Dedifferentiated amniotic fluid mesenchymal stem cell (primary cell): Measurements from ENCODE around the gene CEP68.

ENCODE experiments used
- DNase-seq: peaks from one replicate; pipeline ENCODE4 v3.0.0-alpha.2; 2016; ENCODE audit errors: extremely low spot score

CEP68 gene

GRCh38 chr2:65057054-65057375 lies 799 bp downstream of the CEP68 start:
- no peak for DNase-seq

DNA sequence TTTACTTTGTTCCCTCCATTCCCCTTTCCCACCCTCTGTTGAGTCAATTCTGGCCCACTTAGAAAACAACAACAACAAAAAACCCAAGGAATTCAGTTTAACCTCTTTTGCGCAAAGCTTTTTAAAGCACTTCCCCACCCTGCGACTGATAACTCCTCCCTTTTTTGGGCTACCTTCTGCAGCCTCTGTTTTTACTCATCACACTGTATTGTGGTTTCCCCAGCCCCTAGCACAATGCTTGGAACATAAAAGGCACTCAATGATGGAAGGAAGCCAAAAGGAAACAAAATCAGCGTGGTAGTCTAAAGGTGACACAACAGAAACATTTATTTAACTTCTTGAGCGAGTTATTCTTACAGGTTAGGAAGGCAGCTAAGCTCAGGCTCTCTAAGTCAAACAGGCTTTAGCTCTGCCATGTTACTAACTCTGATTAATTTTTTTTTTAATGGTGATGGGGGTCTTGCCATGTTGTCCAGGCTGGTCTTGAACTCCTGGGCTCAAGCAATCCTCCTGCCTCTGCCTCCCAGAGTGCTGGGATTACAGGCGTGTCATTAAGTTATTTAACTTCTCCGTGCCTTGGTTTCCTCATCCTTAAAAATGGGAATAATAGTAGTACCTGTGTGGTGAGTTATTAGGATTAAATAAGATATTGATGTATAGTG lies 1.3 kb downstream of the CEP68 start:
- DNase-seq, result no peak

GRCh38 chr2:65059071-65059470 lies 2.9 kb downstream of the CEP68 start:
- DNase-seq, result no peak

DNA sequence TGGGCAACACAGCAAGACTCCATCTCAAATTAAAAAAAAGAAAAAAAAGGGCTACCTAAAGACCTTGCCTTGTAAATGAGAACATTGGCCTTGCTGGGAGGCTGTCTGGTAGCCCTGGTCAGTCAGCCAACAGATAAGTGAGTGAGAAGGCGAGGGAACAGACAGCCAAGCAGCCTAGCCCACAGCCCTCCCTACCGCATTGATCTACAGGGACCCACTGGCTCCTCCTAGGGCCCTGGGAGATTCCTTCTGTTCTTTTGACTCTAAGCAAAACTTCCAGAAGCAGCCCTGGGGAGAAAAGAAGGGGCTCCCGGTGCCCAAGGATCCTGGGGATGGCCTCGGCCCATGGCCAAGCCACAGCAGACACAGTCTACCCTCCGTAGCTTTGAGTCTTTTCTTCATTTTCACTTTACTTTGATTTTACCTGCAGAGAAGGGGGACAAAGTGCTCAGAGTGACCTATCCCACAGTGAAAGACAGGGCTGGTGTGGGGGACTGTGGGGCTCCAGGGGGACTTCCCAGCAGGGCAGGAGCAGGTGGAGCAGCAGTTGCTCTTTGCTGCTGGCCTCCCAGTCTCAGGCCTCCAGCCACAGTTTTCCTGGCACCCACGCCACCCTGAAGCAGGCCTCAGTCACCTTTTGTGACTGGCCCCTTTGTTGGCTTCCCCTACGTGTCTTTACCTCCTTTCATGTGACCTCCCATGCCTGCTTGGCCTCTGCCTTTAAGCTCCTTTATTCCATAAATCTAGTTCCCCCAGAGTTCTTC lies 5.1 kb downstream of the CEP68 start:
- no peak for DNase-seq

DNA sequence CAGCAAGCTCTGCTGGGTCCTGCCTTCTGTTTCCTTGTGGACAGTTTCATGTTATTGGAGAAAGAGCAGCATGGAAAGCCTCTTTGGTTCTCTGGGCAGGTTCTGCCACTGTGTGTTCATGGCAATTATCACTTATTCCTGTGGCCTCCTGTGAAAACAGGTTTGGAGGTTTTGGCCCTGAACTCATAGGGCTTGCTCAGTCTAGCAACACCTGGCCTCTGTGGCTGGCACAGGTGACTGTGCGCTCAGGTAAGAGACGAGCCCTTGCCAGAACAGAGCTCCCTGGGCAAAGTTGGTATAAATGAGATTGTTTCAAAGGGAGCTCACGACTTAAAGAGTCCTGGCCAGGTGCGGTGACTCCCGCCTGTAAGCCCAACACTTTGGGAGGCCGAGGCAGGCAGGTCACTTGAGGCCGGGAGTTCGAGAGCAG lies 5.7 kb downstream of the CEP68 start:
- no peak for DNase-seq

DNA sequence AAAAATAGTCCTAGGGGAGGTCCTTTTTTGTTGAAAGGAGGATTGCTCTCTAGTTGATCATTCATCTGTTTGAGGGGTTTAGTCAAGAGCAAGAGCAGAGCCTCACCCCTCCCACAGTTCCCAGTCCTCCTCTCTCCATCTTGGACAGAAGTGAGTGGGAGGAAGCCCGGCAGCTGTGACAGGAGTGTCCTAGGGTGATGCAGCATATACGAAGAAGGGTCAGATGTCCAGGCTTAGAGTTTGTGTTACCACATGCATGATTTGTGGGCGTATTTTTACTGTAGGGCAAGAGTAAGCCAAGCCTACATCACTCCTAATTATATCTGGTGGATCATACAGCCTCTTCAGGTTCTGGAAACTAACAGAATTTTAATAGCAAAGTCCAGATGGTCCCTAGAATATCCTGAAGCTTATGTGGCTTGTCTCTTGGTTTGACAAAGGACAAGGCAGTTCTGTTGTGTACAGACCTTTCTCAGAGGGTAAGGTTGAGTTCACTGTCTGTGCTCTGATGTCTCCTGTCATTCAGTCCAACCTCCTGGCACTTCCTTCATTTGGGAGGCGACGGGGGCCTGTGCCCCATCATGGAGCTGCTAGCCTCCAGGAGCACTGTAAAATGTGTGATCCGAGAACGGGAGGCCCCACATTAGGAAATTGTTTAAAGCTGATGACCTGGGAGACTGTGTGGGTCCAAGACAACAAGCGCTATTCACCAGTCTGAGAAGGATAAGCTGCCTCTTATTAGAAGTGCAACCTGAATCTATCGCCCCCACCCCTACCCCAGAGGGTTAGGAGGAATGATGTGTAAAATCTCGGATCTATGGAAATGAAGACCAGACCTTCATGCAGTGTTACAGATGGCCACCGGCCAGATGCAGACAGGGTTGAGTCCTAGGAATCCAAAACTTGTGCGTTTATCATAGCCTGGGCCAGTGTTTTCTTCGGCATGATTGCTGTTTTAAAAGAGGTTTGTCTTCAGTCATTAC lies 6.9 kb downstream of the CEP68 start:
- DNase-seq, result no peak

DNA sequence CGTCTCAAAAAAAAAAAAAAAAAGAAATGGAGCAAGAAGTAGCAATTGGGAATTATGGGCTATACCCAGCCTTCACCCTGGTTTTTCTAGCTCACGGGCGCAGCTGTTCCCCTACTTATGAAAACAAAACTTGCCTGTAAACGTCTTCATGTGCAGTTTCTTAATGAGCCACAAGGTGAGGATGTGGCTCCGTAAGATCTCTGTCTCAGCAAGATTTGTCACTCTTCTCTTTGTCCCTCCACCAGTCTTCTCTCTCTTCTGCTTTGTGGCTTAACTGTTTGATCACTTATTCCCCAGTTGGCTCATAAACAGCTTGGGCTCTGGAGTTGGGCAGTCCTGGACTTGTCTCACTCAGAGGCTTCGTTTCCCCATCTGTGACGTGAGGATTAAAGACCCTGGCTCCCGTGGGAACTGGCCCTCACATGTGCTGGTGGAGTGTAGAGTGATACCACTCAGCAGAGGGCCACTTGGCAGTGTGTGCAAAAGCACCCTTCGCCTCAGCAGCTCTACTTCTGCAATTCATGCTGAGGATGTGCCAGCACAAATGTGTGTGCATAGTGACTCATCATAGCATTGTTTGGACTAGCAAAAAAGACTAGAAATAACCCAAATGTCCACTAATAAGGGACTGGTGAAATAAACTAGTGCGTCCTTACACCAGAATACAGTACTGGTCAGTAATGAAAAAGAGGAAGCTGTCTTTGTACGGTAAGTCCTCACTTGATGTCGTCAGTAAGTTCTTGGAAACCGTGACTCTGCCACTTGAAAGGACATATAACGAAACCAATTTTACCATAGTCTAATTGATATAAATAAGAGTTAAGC lies 8.7 kb downstream of the CEP68 start:
- peak; percentile 68 for DNase-seq

DNA sequence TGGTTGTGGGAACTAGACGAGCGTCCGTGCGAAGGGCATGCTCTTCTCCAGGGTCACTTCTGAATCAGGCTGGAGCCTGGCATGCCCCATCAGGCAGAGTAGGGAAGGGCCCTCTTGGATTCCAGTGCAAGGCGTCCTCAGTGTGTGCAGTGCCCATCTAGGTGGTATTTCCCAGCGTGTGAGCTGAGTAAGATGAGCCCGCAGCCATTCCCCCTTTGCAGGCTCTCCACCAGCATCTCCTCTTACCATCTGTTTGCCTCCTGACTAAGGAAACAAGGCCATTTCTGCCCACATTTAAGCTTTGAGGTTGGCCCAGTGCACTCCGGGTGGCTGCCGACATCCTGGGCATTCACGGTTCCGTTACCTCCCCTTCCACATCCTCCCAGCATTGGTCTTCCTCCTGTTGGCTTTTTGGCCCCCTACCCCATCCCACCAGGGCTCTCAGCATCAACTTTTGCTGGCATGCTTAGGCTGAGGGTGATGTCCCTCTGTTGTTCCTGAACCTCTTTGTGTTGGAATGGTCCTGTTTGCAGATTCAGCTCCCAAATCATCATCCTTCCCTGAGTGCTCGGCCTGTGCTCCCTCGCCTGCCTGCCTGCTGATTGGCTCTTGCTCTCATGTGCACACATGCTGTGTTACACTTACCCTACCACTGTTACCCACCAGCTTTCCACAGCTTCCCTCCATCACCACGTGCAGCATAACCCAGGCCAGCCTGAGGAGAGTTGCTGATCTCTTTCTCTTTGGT lies 11.8 kb downstream of the CEP68 start:
- DNase-seq, result no peak

DNA sequence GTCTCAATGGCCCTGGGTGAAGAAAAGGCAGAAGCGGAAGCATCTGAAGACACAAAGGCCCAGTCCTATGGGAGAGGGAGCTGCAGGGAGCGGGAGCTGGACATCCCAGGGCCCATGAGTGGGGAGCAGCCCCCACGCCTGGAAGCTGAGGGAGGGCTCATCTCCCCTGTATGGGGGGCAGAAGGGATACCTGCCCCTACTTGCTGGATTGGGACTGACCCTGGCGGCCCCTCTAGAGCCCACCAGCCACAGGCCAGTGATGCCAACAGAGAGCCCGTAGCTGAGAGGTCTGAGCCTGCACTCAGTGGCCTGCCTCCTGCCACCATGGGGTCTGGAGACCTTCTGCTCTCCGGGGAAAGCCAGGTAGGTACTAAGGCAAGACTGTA lies 13.2 kb downstream of the CEP68 start:
- no peak for DNase-seq

DNA sequence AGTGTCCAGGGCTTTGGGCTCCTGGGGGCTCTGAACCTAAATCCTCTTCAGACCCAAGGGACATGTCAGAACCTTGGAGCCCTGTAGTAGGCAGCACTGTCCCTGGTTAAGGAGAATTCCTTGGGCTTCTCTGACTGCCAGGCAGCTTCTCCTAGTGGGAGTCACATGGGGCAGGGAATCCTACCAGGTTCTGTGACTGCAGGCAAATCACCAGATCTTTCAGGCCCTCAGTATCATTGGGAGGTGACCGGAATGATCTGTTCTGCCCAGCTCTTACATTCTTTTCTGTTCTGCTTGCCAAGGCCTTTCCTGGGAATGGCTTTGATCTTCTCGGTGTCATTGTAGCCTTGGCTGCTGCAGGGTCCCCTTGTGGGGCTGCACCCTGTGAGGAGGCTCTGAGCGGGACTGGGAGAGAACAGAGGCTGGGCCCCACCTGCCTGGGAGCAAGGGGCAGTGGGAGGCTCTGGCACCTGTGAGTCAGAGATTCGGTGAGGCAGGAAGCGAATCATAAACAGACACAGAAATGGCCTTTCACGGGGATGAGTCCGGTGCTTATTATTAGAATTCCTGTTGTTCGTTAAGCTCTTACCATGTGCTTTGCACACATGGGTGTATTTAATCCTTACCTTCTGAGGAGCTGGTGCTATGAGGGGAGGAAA lies 14.1 kb downstream of the CEP68 start:
- DNase-seq, result peak; percentile 47

GRCh38 chr2:65070856-65071255 lies 14.6 kb downstream of the CEP68 start:
- no peak for DNase-seq

- no peak for DNase-seq
Observed at GRCh38 chr2:65071499-65072180, 15.4 kb downstream of the CEP68 start.

DNA sequence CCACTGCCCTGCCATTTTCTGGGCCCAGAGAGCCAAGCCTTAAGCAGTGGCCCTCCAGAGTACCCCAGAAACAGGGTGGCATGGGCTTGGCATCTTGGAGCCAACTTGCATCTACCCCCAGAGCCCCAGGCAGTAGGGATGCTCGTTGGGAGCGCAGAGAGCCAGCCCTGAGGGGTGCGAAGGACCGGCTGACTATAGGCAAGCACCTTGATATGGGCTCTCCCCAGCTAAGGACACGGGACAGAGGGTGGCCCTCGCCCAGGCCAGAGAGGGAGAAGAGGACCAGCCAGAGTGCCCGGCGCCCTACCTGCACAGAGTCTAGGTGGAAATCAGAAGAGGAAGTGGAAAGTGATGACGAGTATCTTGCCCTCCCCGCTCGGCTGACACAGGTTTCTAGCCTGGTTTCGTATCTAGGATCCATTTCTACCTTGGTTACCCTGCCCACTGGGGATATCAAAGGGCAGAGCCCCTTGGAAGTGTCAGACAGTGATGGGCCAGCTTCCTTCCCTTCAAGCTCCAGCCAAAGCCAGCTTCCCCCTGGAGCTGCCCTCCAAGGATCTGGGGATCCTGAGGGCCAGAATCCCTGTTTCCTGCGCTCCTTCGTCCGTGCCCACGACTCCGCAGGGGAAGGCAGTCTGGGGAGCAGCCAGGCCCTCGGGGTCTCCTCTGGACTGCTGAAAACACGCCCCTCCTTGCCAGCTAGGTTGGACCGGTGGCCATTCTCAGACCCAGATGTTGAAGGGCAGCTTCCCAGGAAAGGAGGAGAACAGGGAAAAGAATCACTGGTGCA lies 16.2 kb downstream of the CEP68 start:
- DNase-seq, result no peak

GRCh38 chr2:65073879-65074565 lies 17.8 kb downstream of the CEP68 start:
- DNase-seq, result no peak

DNA sequence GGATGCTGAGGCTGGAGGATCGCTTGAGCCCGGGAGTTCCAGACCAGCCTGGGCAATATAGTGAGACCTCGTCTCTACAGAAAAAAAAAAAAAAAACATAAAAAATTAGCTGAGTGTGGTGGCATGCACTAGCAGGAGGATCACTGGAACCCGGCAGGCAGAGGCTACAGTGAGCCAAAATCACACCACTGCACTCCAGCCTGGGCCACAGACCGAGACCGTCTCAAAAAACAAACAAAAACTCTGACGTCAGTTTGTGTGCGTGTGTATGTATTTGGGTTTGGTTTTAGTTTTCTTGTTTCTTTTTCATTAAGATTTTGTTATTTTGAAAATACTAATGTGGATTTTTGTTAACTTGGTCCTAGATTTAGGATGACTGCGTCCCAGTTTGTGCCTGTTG lies 19.0 kb downstream of the CEP68 start:
- no peak for DNase-seq

- DNase-seq, result no peak
Observed at GRCh38 chr2:65075605-65076344, 19.6 kb downstream of the CEP68 start.

- DNase-seq, result peak; percentile 32
Observed at GRCh38 chr2:65076345-65076710, 20.1 kb downstream of the CEP68 start.

DNA sequence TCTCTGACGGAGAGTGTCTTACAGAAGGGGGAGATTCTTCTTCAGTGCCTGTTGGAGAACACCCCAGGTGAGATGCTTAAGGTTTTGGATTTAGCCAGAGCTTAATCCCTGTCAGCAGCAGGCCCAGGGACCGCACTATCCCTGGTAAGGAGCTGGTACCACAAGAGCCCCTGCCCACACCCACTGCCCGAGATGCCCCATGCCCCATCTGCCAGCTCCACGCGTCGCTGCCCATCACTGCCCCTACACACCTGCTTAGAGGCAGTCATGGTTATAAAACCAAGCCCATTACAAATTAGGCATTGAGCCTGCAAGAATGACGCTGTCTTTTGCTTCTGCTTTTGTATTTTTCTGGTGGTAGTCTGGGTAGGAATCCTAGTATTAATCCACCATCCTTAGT lies 21.7 kb downstream of the CEP68 start:
- no peak for DNase-seq
